ENCODE measurements around the gene ANKRD39. TPM values are rescaled to one million over a fixed set of nuclear protein-coding genes. Genes with fewer than 3 reads are reported as not detected.

ANKRD39 gene
- total and polyA plus RNA-seq, 2 of the 8 experiments (the other 6 are each of a cell fraction or from before 2014, with no cell fraction given) = 18.5 to 21.3 TPM

GRCh38 chr2:96900237-96900636 is 42.4 kb upstream of the ANKRD39 start:
- no peak overlapping the region for H3K4ac ChIP-seq (replicated peaks; ENCODE audit: insufficient read length, low read depth, low read length)
- no peak overlapping the region for H2AFZ ChIP-seq (ENCODE audit: low read length)

More at GRCh38 chr2:96900237-96900636, 42.4 kb upstream of the ANKRD39 start:
- H3K23ac ChIP-seq (ENCODE audit: insufficient read length) = no peak overlapping the region
- 0 out of 2 replicates have a peak overlapping the region, but pooled peaks have one; percentile 39 for H2BK12ac ChIP-seq (ENCODE audit: low read depth, low read length)
- no peak overlapping the region for H3K27ac ChIP-seq (ENCODE audit: low read depth, low read length)
- H3K23me2 ChIP-seq (ENCODE audit: low read depth, low read length) = no peaks in the 10 kb centered on the region
- H3K9me3 ChIP-seq (ENCODE audit: insufficient read depth in 2 of 2, low read depth in 1 of 2, low read length in 1 of 2) = no peaks in the 10 kb centered on the region
- peak overlapping the region; percentile 35; the same call in 1 of the 2 replicates for H2BK5ac ChIP-seq (ENCODE audit: low read depth, low read length)
- H3K36me3 ChIP-seq (ENCODE audit: control insufficient read depth in 2 of 4, insufficient read depth in 4 of 4, low read length in 3 of 4) = no peaks in the 10 kb centered on the region
- H3K56ac ChIP-seq (replicated peaks; ENCODE audit: insufficient read length, low read depth, low read length) = no peak overlapping the region
- peak overlapping the region; percentile 18; the same call in 1 of the 2 replicates for H4K8ac ChIP-seq (ENCODE audit: extremely low read depth, insufficient read depth, low read length)
- H3K9ac ChIP-seq (replicated peaks in 1 of 4; ENCODE audit: extremely low read depth in 1 of 4, low read depth in 3 of 4, low read length in 3 of 4) = no peak overlapping the region
- no peaks in the 10 kb centered on the region for H3K79me1 ChIP-seq (ENCODE audit: low read depth, low read length)
- H3K14ac ChIP-seq (ENCODE audit: insufficient read length) = no peak overlapping the region
- DNase-seq (ENCODE audit: low read depth in 1 of 2, low spot score in 2 of 2) (no peak), FAIRE-seq (no peak)
- no peak overlapping the region for H4K5ac ChIP-seq (ENCODE audit: insufficient read length, low read depth, low read length)
- TF ChIP-seq KDM1A (IDR thresholded peaks at IDR 0.05; ENCODE audit: borderline replicate concordance, low read length) (no peak), TAF7 (optimal IDR thresholded peaks at IDR 0.05; ENCODE audit: borderline replicate concordance, low read depth, low read length) (no peak), MAX (IDR thresholded peaks at IDR 0.05) (no peak), NANOG (IDR thresholded peaks at IDR 0.05; ENCODE audit: insufficient read depth, low read depth, low read length, poor library complexity, severe bottlenecking) (no peak), HDAC6 (IDR thresholded peaks at IDR 0.05; ENCODE audit: low read depth, low read length) (no peak), RXRA (IDR thresholded peaks at IDR 0.05; ENCODE audit: insufficient read depth, low read depth, low read length) (no peak), POLR2A (IDR thresholded peaks at IDR 0.05; ENCODE audit: control extremely low read depth in 1 of 2, low read depth in 2 of 2, low read length in 2 of 2) (no peak), BACH1 (IDR thresholded peaks at IDR 0.05; ENCODE audit: low read length) (no peak), GABPA (IDR thresholded peaks at IDR 0.05; ENCODE audit: borderline replicate concordance, insufficient read depth, low read length) (no peak)
- H3K4me3 ChIP-seq (ENCODE audit: extremely low read depth in 1 of 4, insufficient read depth in 2 of 4, low read depth in 3 of 4, low read length in 4 of 4) = no peak overlapping the region
- no peak overlapping the region for H2BK20ac ChIP-seq (ENCODE audit: low read length)
- 87% methylated on average over 10 of the region's 10 CpGs; no CpG with 5 or more reads in 1 of the 2 experiments for WGBS, 2 experiments (ENCODE audit: extremely low coverage in 1 of 2, insufficient coverage in 1 of 2, insufficient read length in 1 of 2, insufficient replicate concordance in 2 of 2, low coverage in 1 of 2, low lambda C conversion rate in 2 of 2, missing lambda C conversion rate in 1 of 2)
- H2BK15ac ChIP-seq (ENCODE audit: low read length) = no peak overlapping the region
- no peaks in the 10 kb centered on the region; a peak in 1 of 7 replicates for H3K27me3 ChIP-seq (replicated peaks in 1 of 4; ENCODE audit: control insufficient read depth in 3 of 4, extremely low read depth in 1 of 4, insufficient read depth in 3 of 4, low read length in 3 of 4)
- H2BK120ac ChIP-seq (replicated peaks; ENCODE audit: low read depth, low read length) = no peak overlapping the region
- peaks cover 0 to 11% (median 6%) of the 10 kb centered on the region in 4 experiments; a peak in 3 of 7 replicates for H3K4me1 ChIP-seq (replicated peaks in 1 of 4; ENCODE audit: control insufficient read depth in 3 of 4, insufficient read depth in 4 of 4, low read length in 3 of 4)
- no peak overlapping the region for H4K91ac ChIP-seq (replicated peaks; ENCODE audit: insufficient read length, low read length)
- H2AK5ac ChIP-seq (ENCODE audit: low read depth, low read length) = no peak overlapping the region
- POLR2A ChIA-PET (ENCODE audit: partially characterized antibody) = interaction anchor here (0.8 to 1.7 kb wide), 3 partner anchors 13 to 50 kb away, joined by 3 to 4 read pairs (median 3); no protein-coding TSS in a partner anchor
- H3K4me2 ChIP-seq (ENCODE audit: insufficient read depth in 1 of 2, low read depth in 2 of 2, low read length in 2 of 2) = no peak overlapping the region
- CTCF ChIA-PET (ENCODE audit: partially characterized antibody) = interaction anchor here (0.8 to 1.8 kb wide), 3 partner anchors 9 to 36 kb away, joined by 3 to 5 read pairs (median 3); no protein-coding TSS in a partner anchor
- H4K20me1 ChIP-seq (replicated peaks in 1 of 2; ENCODE audit: control insufficient read depth in 1 of 2, insufficient read depth in 2 of 2, low read length in 2 of 2) = no peaks in the 10 kb centered on the region
- H3K79me2 ChIP-seq (ENCODE audit: control insufficient read depth in 1 of 2, insufficient read depth in 2 of 2, low read length in 2 of 2) = no peaks in the 10 kb centered on the region
- no peak overlapping the region for H3K18ac ChIP-seq (ENCODE audit: extremely low read depth, low read length)

All from H1 (cell line).